Measurements from ENCODE around the gene TP53AIP1.

Gene TP53AIP1

DNA sequence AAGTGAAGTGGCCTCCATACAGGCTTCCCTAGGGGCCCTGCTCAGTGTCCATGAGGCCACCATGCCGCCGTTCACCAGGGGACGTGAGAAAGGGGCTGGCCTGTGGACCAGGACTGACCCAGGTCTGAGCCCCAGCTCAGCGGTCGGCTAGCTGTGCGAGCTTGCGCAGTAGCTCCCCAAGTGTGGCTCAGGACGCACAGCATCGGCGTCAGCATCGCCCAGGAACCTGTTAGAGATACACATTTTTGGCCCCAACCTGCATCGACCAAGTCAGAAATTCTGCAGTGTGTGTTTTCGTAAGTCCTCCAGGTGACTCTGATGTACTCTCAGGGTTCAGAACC lies 429 bp downstream of the TP53AIP1 start:
- no peak for DNase-seq

DNA sequence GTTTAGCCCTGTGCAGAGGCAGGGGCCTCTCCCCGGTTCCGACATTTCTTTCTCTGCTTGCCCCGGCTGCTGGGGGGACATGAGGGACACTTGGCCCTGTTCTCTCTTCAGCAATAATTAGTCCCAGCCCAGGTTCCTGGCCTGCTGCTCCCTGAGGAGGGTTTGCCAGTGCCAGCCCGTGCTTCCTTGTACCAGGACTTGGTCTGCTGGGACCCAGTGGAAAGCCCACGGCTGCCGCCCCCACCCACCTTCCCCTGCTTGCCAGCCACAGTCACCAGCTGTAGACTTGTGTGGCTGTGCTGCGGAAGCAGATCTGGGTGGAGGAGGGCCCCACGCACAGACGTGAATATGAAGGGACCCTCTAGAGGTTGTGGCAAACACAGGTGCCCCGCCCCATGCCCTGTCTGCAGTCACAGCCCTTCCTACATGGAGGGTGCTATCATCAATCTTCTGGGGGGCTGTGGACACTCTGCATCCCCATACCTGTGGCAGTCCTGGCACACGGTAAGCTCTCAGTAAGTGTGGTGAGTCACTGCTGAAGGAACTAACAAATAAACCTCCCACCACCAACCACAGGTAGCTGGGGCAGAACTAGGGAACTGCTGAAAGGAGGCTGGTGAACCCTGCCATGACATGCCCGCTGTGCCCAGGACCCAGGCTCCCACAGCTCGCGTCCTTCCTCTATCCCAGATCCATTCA lies 949 bp downstream of the TP53AIP1 start:
- no peak for DNase-seq

DNA sequence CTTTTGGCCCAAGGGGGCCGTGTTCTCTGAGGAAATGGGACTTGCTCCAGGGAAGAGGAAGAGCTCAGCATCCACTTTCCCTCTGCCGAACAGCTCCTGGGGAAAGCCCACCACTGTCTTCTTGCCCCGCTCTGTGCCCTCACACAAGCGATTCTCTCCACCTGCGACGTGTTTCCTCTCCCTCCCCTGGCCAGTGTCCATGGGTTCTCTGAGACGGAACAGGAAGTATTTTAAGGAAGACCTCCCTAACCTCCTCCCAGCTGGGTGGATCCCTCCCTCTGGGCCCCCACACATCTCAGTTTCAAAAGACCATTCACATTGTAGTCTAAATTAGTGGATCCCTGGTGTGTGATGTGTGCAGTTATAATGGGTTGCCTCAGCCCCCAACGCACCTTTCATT lies 1.6 kb downstream of the TP53AIP1 start:
- DNase-seq = no peak

GRCh38 chr11:128940603-128941002 lies 2.1 kb downstream of the TP53AIP1 start:
- DNase-seq = no peak

- no peak for DNase-seq
These were observed 2.5 kb downstream of the TP53AIP1 start for GRCh38 chr11:128940156-128940555.

- no peak for DNase-seq
These were observed 3.1 kb downstream of the TP53AIP1 start for GRCh38 chr11:128939591-128939990.

- no peak for DNase-seq
These were observed 4.3 kb downstream of the TP53AIP1 start for GRCh38 chr11:128938156-128938885.

- DNase-seq = no peak
These were observed 5.2 kb downstream of the TP53AIP1 start for GRCh38 chr11:128937480-128937879.

GRCh38 chr11:128936606-128937251 lies 5.9 kb downstream of the TP53AIP1 start:
- DNase-seq = no peak

GRCh38 chr11:128934926-128935325 lies 7.7 kb downstream of the TP53AIP1 start:
- no peak for DNase-seq

DNA sequence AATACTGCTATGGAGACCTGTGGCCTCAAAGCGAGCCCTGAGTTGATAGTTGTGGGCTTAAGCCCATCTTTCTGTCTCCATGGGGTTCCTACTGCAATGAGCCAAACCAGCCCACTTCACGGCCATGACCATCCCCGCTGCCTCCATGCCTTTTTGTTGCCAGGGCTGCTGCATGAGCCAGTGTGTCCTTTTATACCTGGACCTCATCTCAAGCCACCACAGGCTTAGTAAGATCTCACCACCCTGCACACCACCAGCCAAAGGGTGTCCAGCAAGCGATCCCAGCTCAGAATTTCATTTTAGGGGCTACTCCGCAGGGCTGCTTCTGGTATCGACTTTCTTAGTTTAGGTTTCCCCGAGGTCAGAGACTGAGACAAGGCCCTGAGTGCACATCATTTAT lies 8.3 kb downstream of the TP53AIP1 start:
- no peak for DNase-seq

- DNase-seq = no peak
These were observed 9.0 kb downstream of the TP53AIP1 start for GRCh38 chr11:128933481-128934178.

DNA sequence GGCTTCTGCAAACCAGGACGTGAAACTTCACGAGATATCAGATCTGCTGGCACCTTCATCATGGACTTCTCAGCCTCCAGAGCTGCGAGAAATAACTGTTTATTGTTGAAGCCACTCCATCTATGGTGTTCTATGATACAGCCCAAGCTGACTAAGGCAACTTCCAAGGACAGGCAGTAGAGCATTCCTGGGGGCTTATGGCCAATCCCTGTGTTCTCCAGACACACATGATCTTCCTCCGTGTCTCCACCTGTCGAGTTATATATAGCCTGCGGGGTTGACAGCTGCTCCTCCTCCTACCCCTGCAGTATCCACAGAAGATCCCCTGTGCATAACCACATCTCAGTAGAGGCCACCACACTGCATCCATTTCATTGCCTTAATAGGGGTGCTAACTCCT lies 11.0 kb downstream of the TP53AIP1 start:
- DNase-seq = no peak

GRCh38 chr11:128931066-128931465 lies 11.6 kb downstream of the TP53AIP1 start:
- DNase-seq = no peak

- DNase-seq = no peak
These were observed 12.7 kb downstream of the TP53AIP1 start for GRCh38 chr11:128929991-128930390.

DNA sequence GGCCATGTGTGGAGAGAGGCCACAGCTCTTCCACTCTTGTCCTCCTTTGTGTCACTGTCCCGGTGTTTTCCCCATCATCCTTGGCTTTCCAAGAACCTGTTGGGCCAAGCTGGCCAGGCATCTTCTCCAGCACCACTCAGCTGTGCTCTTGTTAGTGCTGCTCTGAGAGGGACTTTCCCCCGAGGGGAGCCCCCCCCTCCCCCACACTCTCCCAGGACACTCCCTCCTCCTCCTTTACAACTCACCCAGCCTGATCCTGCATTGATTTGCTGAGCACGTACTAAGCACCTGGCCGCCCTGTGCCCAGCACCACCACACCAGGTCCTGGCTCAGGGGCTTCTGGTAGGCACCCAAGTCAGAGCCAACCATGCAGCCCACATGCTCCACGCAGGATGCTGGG lies 13.2 kb downstream of the TP53AIP1 start:
- no peak for DNase-seq

- DNase-seq = no peak
These were observed 14.3 kb downstream of the TP53AIP1 start for GRCh38 chr11:128928400-128928799.

DNA sequence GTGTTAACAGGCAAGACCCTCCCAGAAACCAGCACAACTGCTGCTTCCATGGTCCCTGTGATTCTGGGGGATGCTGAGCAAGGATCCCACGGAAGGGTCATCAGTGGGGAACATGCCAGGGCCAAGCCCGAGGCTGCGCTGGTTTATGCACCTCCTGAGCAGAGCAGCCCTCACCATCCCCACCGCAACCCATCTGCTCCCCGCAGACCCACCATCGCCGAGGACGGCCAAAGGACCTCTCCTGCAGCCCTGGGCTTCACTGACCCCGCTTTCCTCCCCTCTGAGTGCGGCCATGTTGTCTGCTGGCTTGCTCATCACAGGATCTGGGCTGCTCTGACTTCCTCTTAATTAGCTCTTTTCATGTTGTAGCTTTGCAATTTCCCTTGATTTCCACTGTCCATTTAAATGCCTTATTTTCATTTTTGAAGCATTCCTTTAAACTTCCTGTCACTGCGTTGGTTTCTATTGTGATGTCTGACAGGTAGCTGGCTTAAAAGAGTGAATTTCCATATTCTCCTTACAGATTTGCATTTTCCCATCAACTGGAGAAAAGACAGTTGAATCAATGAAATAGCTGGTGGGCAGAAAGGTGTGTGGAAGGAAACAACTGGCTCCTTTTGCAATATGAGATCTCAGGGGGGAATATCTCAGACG lies 14.9 kb downstream of the TP53AIP1 start:
- no peak for DNase-seq

- DNase-seq = no peak
These were observed 15.6 kb downstream of the TP53AIP1 start for GRCh38 chr11:128927108-128927461.

DNA sequence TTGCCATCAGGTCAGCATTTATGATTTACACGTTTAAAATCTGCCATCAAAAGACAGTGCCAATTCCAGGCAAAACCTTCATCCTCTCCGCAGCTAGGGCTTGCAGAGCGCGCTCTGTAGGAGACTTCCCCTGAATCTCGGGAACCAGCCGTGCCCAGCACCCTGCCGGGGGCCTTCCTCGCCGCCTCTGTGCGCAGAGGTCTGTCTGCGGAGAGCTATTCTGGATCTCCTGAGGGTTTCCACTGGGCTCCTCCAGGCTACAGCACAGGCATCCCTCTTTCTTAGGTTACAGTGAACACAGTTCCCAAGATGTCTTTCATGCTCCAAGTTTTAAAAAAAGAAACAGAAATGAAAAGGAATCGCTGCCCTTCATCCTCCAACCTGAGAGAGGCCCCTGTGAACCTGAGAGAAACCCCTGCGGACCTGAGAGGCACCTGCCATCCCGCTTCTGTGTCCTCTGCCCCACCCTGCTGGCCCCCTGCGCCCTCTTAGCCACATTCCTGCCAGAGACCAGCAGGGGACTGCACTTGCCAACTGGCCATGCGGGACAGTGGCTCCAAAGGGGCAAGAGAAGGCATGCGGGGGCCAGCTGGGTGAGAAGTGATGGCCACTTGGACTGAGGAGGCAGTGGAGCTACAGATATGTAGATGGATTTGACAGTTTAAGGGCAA lies 16.1 kb downstream of the TP53AIP1 start:
- no peak for DNase-seq

GRCh38 chr11:128926000-128926399 lies 16.7 kb downstream of the TP53AIP1 start:
- no peak for DNase-seq

- DNase-seq = no peak
These were observed 17.4 kb downstream of the TP53AIP1 start for GRCh38 chr11:128925250-128925600.
